ENCODE measurements around the gene ESRRA. TPM values are rescaled to one million over a fixed set of nuclear protein-coding genes. Genes with fewer than 3 reads are reported as not detected.

ESRRA gene
- total and polyA plus RNA-seq, 9 of the 15 experiments (the other 6 are each of a cell fraction or from before 2014, with no cell fraction given) = 0.27 to 89.7 (median 23.7) TPM

- H3K27ac ChIP-seq (ENCODE audit: extremely low read depth, low read depth, low read length) = no peak overlapping the region
- ATAC-seq (no peak), FAIRE-seq (no peak), DNase-seq (ENCODE audit: extremely low read depth in 1 of 4, low spot score in 3 of 4) (no peak)
- peak overlapping the region in 1 of 2 experiments; percentile 78; a peak in 2 of 4 replicates for H3K9ac ChIP-seq (ENCODE audit: insufficient read depth in 1 of 2, low read depth in 2 of 2, low read length in 2 of 2)
- no peaks in the 10 kb centered on the region for H3K9me1 ChIP-seq (ENCODE audit: control insufficient read depth, insufficient read depth, low read length)
- ChIA-PET CTCF (ENCODE audit: low intra/inter-chr PET ratio) (interaction anchor here (0.5 kb wide), 1 partner anchor 78 kb away, joined by 3 read pairs; no protein-coding TSS in a partner anchor), POLR2A (interaction anchor here (0.6 to 1.0 kb wide), 3 partner anchors 9 to 600 kb away, joined by 3 read pairs; no protein-coding TSS in a partner anchor)
- TF ChIP-seq THRAP3 (IDR thresholded peaks at IDR 0.05; ENCODE audit: borderline replicate concordance) (no peak), FIP1L1 (IDR thresholded peaks at IDR 0.05; ENCODE audit: low read depth, low read length, poor library complexity, severe bottlenecking) (no peak), NFIC (IDR thresholded peaks at IDR 0.05) (no peak), MIER1 (IDR thresholded peaks at IDR 0.05; ENCODE audit: low read depth) (no peak), ZKSCAN1 (IDR thresholded peaks at IDR 0.05; ENCODE audit: low read depth, low read length) (no peak), SETDB1 (IDR thresholded peaks at IDR 0.05; ENCODE audit: low read length) (no peak), BCL6 (CRISPR knock-in tag; IDR thresholded peaks at IDR 0.05) (no peak), NCOA2 (IDR thresholded peaks at IDR 0.05; ENCODE audit: partially characterized antibody in 2 of 2) (no peak), FOXJ3 (CRISPR knock-in tag; IDR thresholded peaks at IDR 0.05) (no peak)
- TF ChIP-seq, protein P1, sequence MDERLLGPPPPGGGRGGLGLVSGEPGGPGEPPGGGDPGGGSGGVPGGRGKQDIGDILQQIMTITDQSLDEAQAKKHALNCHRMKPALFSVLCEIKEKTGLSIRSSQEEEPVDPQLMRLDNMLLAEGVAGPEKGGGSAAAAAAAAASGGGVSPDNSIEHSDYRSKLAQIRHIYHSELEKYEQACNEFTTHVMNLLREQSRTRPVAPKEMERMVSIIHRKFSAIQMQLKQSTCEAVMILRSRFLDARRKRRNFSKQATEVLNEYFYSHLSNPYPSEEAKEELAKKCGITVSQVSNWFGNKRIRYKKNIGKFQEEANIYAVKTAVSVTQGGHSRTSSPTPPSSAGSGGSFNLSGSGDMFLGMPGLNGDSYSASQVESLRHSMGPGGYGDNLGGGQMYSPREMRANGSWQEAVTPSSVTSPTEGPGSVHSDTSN (CRISPR knock-in tag; IDR thresholded peaks at IDR 0.05; ENCODE audit: low read depth) = no peak
- TF ChIP-seq, protein P1 (tag; conservative IDR thresholded peaks at IDR 0.05; ENCODE audit: low read depth) = no peak
- TF ChIP-seq, protein P2, sequence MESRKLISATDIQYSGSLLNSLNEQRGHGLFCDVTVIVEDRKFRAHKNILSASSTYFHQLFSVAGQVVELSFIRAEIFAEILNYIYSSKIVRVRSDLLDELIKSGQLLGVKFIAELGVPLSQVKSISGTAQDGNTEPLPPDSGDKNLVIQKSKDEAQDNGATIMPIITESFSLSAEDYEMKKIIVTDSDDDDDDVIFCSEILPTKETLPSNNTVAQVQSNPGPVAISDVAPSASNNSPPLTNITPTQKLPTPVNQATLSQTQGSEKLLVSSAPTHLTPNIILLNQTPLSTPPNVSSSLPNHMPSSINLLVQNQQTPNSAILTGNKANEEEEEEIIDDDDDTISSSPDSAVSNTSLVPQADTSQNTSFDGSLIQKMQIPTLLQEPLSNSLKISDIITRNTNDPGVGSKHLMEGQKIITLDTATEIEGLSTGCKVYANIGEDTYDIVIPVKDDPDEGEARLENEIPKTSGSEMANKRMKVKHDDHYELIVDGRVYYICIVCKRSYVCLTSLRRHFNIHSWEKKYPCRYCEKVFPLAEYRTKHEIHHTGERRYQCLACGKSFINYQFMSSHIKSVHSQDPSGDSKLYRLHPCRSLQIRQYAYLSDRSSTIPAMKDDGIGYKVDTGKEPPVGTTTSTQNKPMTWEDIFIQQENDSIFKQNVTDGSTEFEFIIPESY (CRISPR knock-in tag; IDR thresholded peaks at IDR 0.05) = no peak
- 86% methylated on average over 17 of the region's 17 CpGs for WGBS (ENCODE audit: insufficient coverage, low coverage, missing lambda C conversion rate)
- BruUV-seq (replicated peaks) = no TSS peak
- H3K4me2 ChIP-seq (ENCODE audit: insufficient read depth, low read length) = no peak overlapping the region
- H3K79me2 ChIP-seq (ENCODE audit: control insufficient read depth, insufficient read depth, low read length) = peaks cover 27% of the 10 kb centered on the region
- intact Hi-C loops (cut with micrococcal nuclease) = no loop called here
- H3K27me3 ChIP-seq (ENCODE audit: control insufficient read depth in 2 of 2, insufficient read depth in 2 of 2, low read length in 2 of 2) = no peaks in the 10 kb centered on the region
- H3K36me3 ChIP-seq (ENCODE audit: control insufficient read depth, insufficient read depth, low read length) = peaks cover 31% of the 10 kb centered on the region; the same call in 2 of the 3 replicates
- H4K20me1 ChIP-seq (replicated peaks; ENCODE audit: control insufficient read depth, insufficient read depth, low read length) = no peaks in the 10 kb centered on the region
- in situ Hi-C loops (cut with MboI) = no loop called here
- no peak overlapping the region for H2AFZ ChIP-seq (ENCODE audit: low read depth, low read length)
- no peak overlapping the region for H3K4me3 ChIP-seq
- H3K4me1 ChIP-seq (replicated peaks in 1 of 2; ENCODE audit: control insufficient read depth in 2 of 2, insufficient read depth in 2 of 2, low read length in 2 of 2) = peaks cover 15 to 37% of the 10 kb centered on the region in 2 experiments
- H3K9me3 ChIP-seq (replicated peaks; ENCODE audit: control insufficient read depth, insufficient read depth, low read depth, low read length) = no peaks in the 10 kb centered on the region
Measured at GRCh38 chr11:64276653-64277431, 28.5 kb upstream of the ESRRA start.
